Aortic smooth muscle cell (primary cell): ENCODE data around the gene ANKRD30A. TPM values are rescaled to one million over a fixed set of nuclear protein-coding genes. Genes with fewer than 3 reads are reported as not detected.

Experiments
- total RNA-seq: library from RNA; depleted of rRNA; stranded (reverse); fragments of >200 nt; gene quantifications from 2 replicates; pipeline ENCODE4 v1.2.3, GENCODE V29; 2014

The ANKRD30A gene, protein sequence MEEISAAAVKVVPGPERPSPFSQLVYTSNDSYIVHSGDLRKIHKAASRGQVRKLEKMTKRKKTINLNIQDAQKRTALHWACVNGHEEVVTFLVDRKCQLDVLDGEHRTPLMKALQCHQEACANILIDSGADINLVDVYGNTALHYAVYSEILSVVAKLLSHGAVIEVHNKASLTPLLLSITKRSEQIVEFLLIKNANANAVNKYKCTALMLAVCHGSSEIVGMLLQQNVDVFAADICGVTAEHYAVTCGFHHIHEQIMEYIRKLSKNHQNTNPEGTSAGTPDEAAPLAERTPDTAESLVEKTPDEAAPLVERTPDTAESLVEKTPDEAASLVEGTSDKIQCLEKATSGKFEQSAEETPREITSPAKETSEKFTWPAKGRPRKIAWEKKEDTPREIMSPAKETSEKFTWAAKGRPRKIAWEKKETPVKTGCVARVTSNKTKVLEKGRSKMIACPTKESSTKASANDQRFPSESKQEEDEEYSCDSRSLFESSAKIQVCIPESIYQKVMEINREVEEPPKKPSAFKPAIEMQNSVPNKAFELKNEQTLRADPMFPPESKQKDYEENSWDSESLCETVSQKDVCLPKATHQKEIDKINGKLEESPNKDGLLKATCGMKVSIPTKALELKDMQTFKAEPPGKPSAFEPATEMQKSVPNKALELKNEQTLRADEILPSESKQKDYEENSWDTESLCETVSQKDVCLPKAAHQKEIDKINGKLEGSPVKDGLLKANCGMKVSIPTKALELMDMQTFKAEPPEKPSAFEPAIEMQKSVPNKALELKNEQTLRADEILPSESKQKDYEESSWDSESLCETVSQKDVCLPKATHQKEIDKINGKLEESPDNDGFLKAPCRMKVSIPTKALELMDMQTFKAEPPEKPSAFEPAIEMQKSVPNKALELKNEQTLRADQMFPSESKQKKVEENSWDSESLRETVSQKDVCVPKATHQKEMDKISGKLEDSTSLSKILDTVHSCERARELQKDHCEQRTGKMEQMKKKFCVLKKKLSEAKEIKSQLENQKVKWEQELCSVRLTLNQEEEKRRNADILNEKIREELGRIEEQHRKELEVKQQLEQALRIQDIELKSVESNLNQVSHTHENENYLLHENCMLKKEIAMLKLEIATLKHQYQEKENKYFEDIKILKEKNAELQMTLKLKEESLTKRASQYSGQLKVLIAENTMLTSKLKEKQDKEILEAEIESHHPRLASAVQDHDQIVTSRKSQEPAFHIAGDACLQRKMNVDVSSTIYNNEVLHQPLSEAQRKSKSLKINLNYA (N-terminal part only)
- not detected in 2 replicates for total RNA-seq

DNA sequence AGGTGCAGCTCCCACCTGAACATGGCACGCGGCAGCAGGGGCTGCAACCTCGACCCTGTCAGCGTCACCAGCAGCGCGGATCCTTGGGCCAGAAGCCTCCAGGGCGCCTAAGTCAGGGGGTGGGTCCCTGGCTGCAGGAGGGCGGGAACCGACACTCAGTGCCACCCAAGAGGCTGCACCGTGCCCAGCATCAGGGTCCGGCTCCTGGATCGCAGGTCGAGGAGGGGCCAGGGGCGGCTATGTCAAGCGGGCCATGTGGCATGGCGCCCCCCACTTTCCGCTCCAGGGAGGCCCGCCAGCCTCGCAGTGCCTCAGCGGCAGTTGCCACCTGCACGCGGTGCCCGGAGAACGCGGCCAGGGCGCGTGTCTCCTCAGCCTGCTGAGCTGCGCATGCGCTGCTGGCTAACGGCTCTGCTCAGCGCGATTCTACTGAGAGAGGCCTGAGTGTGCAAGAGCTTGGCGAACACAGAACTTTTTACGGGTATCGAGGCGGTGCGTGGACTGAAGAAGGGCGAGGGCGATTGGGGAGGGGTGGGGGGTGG lies at the start of gene ANKRD30A:
Gene ANKRD30A, plus strand, starts transcription at position 408 of the 542 bp plus-strand sequence. CDS start 190 bp downstream, outside the sequence.

